Measurements from ENCODE around the gene THPO. TPM values are rescaled to one million over a fixed set of nuclear protein-coding genes. Genes with fewer than 3 reads are reported as not detected.

The THPO gene
- total and polyA plus RNA-seq, 4 donors: 3.9 to 14.4 (median 8.9) TPM

GRCh38 chr3:184426691-184427141, 48.7 kb upstream of the THPO start:
- H3K27ac ChIP-seq (ENCODE audit: low read depth in 1 of 2, low read length in 2 of 2): no peak overlapping the region
- TF ChIP-seq HNF4A (conservative IDR thresholded peaks at IDR 0.05): no peak
- peaks cover 0 to 5% (median 0%) of the 10 kb centered on the region in 4 donors for H3K9me3 ChIP-seq (ENCODE audit: control insufficient read depth in 4 of 4, low read length in 3 of 4)
- no peak overlapping the region for H3K9ac ChIP-seq (ENCODE audit: low read depth in 1 of 2, low read length in 2 of 2)
- DNase-seq (ENCODE audit: low spot score): no peak
- WGBS: 91% methylated on average over 12 of the region's 12 CpGs
- H3K4me3 ChIP-seq (ENCODE audit: low read depth in 1 of 3, low read length in 3 of 3): no peak overlapping the region
- no peaks in the 10 kb centered on the region for H3K27me3 ChIP-seq (ENCODE audit: control insufficient read depth in 4 of 4, insufficient read depth in 4 of 4, low read length in 3 of 4)
- no peaks in the 10 kb centered on the region for H3K4me1 ChIP-seq (ENCODE audit: control insufficient read depth in 4 of 4, insufficient read depth in 4 of 4, low read length in 3 of 4)
- no peaks in the 10 kb centered on the region for H3K36me3 ChIP-seq (ENCODE audit: control insufficient read depth in 4 of 4, insufficient read depth in 3 of 4, low read depth in 1 of 4, low read length in 3 of 4)

GRCh38 chr3:184423561-184423960, 45.6 kb upstream of the THPO start:
- H3K27ac ChIP-seq (ENCODE audit: low read depth in 1 of 2, low read length in 2 of 2): no peak overlapping the region
- H3K9me3 ChIP-seq (ENCODE audit: control insufficient read depth in 4 of 4, low read length in 3 of 4): peaks cover 0 to 5% (median 0%) of the 10 kb centered on the region in 4 donors
- no peaks in the 10 kb centered on the region for H3K4me1 ChIP-seq (ENCODE audit: control insufficient read depth in 4 of 4, insufficient read depth in 4 of 4, low read length in 3 of 4)
- DNase-seq (ENCODE audit: low spot score): no peak
- 85% methylated on average over 3 of the region's 3 CpGs for WGBS
- TF ChIP-seq ATF3 (IDR thresholded peaks at IDR 0.05): no peak
- H3K4me3 ChIP-seq (ENCODE audit: low read depth in 1 of 3, low read length in 3 of 3): no peak overlapping the region
- no peak overlapping the region for H3K9ac ChIP-seq (ENCODE audit: low read depth in 1 of 2, low read length in 2 of 2)
- no peaks in the 10 kb centered on the region for H3K27me3 ChIP-seq (ENCODE audit: control insufficient read depth in 4 of 4, insufficient read depth in 4 of 4, low read length in 3 of 4)
- no peaks in the 10 kb centered on the region for H3K36me3 ChIP-seq (ENCODE audit: control insufficient read depth in 4 of 4, insufficient read depth in 3 of 4, low read depth in 1 of 4, low read length in 3 of 4)

- 84% methylated on average over 5 of the region's 5 CpGs for WGBS
- Histone ChIP-seq H3K36me3 (ENCODE audit: control insufficient read depth in 4 of 4, insufficient read depth in 3 of 4, low read depth in 1 of 4, low read length in 3 of 4) (no peaks in the 10 kb centered on the region), H3K27ac (ENCODE audit: low read depth in 1 of 2, low read length in 2 of 2) (no peak overlapping the region), H3K4me1 (ENCODE audit: control insufficient read depth in 4 of 4, insufficient read depth in 4 of 4, low read length in 3 of 4) (peaks cover 0 to 6% (median 2%) of the 10 kb centered on the region in 4 donors), H3K27me3 (ENCODE audit: control insufficient read depth in 4 of 4, insufficient read depth in 4 of 4, low read length in 3 of 4) (no peaks in the 10 kb centered on the region), H3K9me3 (ENCODE audit: control insufficient read depth in 4 of 4, low read length in 3 of 4) (peaks cover 0 to 5% (median 0%) of the 10 kb centered on the region in 4 donors), H3K4me3 (ENCODE audit: low read depth in 1 of 3, low read length in 3 of 3) (no peak overlapping the region), H3K9ac (ENCODE audit: low read depth in 1 of 2, low read length in 2 of 2) (no peak overlapping the region)
- TF ChIP-seq REST (IDR thresholded peaks at IDR 0.05) (no peak), ZBTB33 (IDR thresholded peaks at IDR 0.05) (no peak), ATF3 (IDR thresholded peaks at IDR 0.05) (no peak), HNF4A (conservative IDR thresholded peaks at IDR 0.05) (no peak), JUND (IDR thresholded peaks at IDR 0.05) (no peak), CTCF (IDR thresholded peaks at IDR 0.05; ENCODE audit: low read depth, low read length, missing input control) (no peak), MAX (IDR thresholded peaks at IDR 0.05) (no peak), NR2F2 (IDR thresholded peaks at IDR 0.05) (no peak), RAD21 (IDR thresholded peaks at IDR 0.05) (no peak), HNF4G (IDR thresholded peaks at IDR 0.05) (no peak), SP1 (IDR thresholded peaks at IDR 0.05) (no peak), EGR1 (IDR thresholded peaks at IDR 0.05; ENCODE audit: low read depth in 2 of 2) (no peak), RXRA (IDR thresholded peaks at IDR 0.05) (no peak), TAF1 (conservative IDR thresholded peaks at IDR 0.05) (no peak)
- no peak for DNase-seq (ENCODE audit: low spot score)
Measured at GRCh38 chr3:184419171-184419570, 41.2 kb upstream of the THPO start.

Data from liver (tissue), 9 donors.